ENCODE results near the gene PLEKHM1. TPM values are rescaled to one million over a fixed set of nuclear protein-coding genes. Genes with fewer than 3 reads are reported as not detected.

The PLEKHM1 gene
- total RNA-seq, 3 donors from 2014 or later (not counting 1 experiment from before 2014, with no cell fraction given) = 140 to 160 (median 158) TPM

GRCh38 chr17:45408611-45409421 is 81.7 kb downstream of the PLEKHM1 start:
- no peaks in the 10 kb centered on the region for H3K9me3 Mint-ChIP-seq
- peak overlapping the region; percentile 92 for H3K4me3 ChIP-seq (ENCODE audit: low read length)
- DNase-seq = no peak
- peaks cover 70% of the 10 kb centered on the region for H3K4me1 ChIP-seq (ENCODE audit: control insufficient read depth, insufficient read depth, low read length)
- peak overlapping the region; percentile 92 to 99 for H3K27ac Mint-ChIP-seq
- WGBS (ENCODE audit: insufficient coverage) = 17% methylated on average over 10 of the region's 11 CpGs
- no peak for TF ChIP-seq CTCF (IDR thresholded peaks at IDR 0.05)
- H3K27me3 ChIP-seq (ENCODE audit: control insufficient read depth, insufficient read depth, low read length) = no peaks in the 10 kb centered on the region
- H3K27ac ChIP-seq (ENCODE audit: low read length) = peak overlapping the region; percentile 86
- no peaks in the 10 kb centered on the region for H3K36me3 Mint-ChIP-seq
- peaks cover 55 to 68% of the 10 kb centered on the region in 2 donors for H3K4me1 Mint-ChIP-seq
- H3K9me3 ChIP-seq (ENCODE audit: control insufficient read depth, insufficient read depth, low read length) = no peaks in the 10 kb centered on the region
- intact Hi-C loops (cut with micrococcal nuclease) = no loop called here
- peak overlapping the region; percentile 95 for H3K4me3 Mint-ChIP-seq
- H3K27me3 Mint-ChIP-seq (ENCODE audit: low read depth in 2 of 2) = no peaks in the 10 kb centered on the region
- peaks cover 20% of the 10 kb centered on the region for H3K36me3 ChIP-seq (ENCODE audit: control insufficient read depth, insufficient read depth, low read length)
- no peak for ATAC-seq

- peak overlapping the region; percentile 21 for H3K27ac ChIP-seq (ENCODE audit: low read length)
- H3K27ac Mint-ChIP-seq = peak overlapping the region; percentile 92 to 99
- no peak overlapping the region for H3K4me3 ChIP-seq (ENCODE audit: low read length)
- H3K9me3 ChIP-seq (ENCODE audit: control insufficient read depth, insufficient read depth, low read length) = no peaks in the 10 kb centered on the region
- H3K9me3 Mint-ChIP-seq = no peaks in the 10 kb centered on the region
- no peak for DNase-seq
- no peak for TF ChIP-seq CTCF (IDR thresholded peaks at IDR 0.05)
- H3K36me3 ChIP-seq (ENCODE audit: control insufficient read depth, insufficient read depth, low read length) = peaks cover 48% of the 10 kb centered on the region
- no peaks in the 10 kb centered on the region for H3K27me3 Mint-ChIP-seq (ENCODE audit: low read depth in 2 of 2)
- WGBS (ENCODE audit: insufficient coverage) = 53% methylated on average over 4 of the region's 7 CpGs
- no peak for ATAC-seq
- H3K4me1 Mint-ChIP-seq = peaks cover 40 to 58% of the 10 kb centered on the region in 2 donors
- peak overlapping the region; percentile 21 for H3K4me3 Mint-ChIP-seq
- peaks cover 9% of the 10 kb centered on the region for H3K36me3 Mint-ChIP-seq
- peaks cover 47% of the 10 kb centered on the region for H3K4me1 ChIP-seq (ENCODE audit: control insufficient read depth, insufficient read depth, low read length)
- intact Hi-C loops (cut with micrococcal nuclease) = no loop called here
- H3K27me3 ChIP-seq (ENCODE audit: control insufficient read depth, insufficient read depth, low read length) = no peaks in the 10 kb centered on the region
Measured at GRCh38 chr17:45406107-45406506, 84.4 kb downstream of the PLEKHM1 start.

- H3K36me3 ChIP-seq (ENCODE audit: control insufficient read depth, insufficient read depth, low read length) = peaks cover 54% of the 10 kb centered on the region
- H3K27ac ChIP-seq (ENCODE audit: low read length) = no peak overlapping the region
- WGBS (ENCODE audit: insufficient coverage) = 94% methylated on average over 45 of the region's 48 CpGs
- no peak for TF ChIP-seq CTCF (IDR thresholded peaks at IDR 0.05)
- no peaks in the 10 kb centered on the region for H3K9me3 Mint-ChIP-seq
- no peak for ATAC-seq
- no peaks in the 10 kb centered on the region for H3K27me3 ChIP-seq (ENCODE audit: control insufficient read depth, insufficient read depth, low read length)
- H3K4me3 ChIP-seq (ENCODE audit: low read length) = no peak overlapping the region
- no peaks in the 10 kb centered on the region for H3K9me3 ChIP-seq (ENCODE audit: control insufficient read depth, insufficient read depth, low read length)
- H3K36me3 Mint-ChIP-seq = peaks cover 10% of the 10 kb centered on the region
- no peak overlapping the region for H3K4me3 Mint-ChIP-seq
- H3K4me1 ChIP-seq (ENCODE audit: control insufficient read depth, insufficient read depth, low read length) = peaks cover 41% of the 10 kb centered on the region
- no peaks in the 10 kb centered on the region for H3K27me3 Mint-ChIP-seq (ENCODE audit: low read depth in 2 of 2)
- H3K4me1 Mint-ChIP-seq = peaks cover 37 to 51% of the 10 kb centered on the region in 2 donors
- intact Hi-C loops (cut with micrococcal nuclease) = no loop called here
- no peak for DNase-seq
- peak overlapping the region in 1 of 2 donors; percentile 99 for H3K27ac Mint-ChIP-seq
Measured at GRCh38 chr17:45405250-45406086, 85.1 kb downstream of the PLEKHM1 start.

All from natural killer cell (primary cell).